ENCODE data around the gene TAF6L. TPM values are rescaled to one million over a fixed set of nuclear protein-coding genes. Genes with fewer than 3 reads are reported as not detected.

Gene TAF6L
- total and polyA plus RNA-seq, 2 of the 8 experiments (the other 6 are each of a cell fraction or from before 2014, with no cell fraction given), result 24.8 to 31.9 TPM

DNA sequence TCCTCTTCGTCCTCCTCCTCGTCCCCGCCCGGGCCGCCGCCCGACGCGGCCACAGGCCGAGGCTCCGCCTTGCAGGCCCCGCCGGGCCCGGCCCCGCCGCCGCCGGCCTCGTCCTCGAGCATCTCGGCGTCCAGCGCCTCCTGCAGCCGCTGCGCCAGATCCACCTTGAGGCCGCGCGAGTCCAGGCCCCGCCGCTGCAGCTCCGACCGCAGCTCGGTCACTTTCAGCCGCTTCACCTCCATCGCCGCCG, 44.4 kb upstream of the TAF6L start:
- peak overlapping the region; percentile 40 for H4K91ac ChIP-seq (replicated peaks; ENCODE audit: insufficient read length, low read length)
- H3K27me3 ChIP-seq (replicated peaks in 1 of 4; ENCODE audit: control insufficient read depth in 3 of 4, extremely low read depth in 1 of 4, insufficient read depth in 3 of 4, low read length in 3 of 4), result no peaks in the 10 kb centered on the region
- H3K9me3 ChIP-seq (ENCODE audit: insufficient read depth in 2 of 2, low read depth in 1 of 2, low read length in 1 of 2), result no peaks in the 10 kb centered on the region
- no peak overlapping the region for H3K23ac ChIP-seq (ENCODE audit: insufficient read length)
- H3K36me3 ChIP-seq (ENCODE audit: control insufficient read depth in 2 of 4, insufficient read depth in 4 of 4, low read length in 3 of 4), result peaks cover 14 to 32% (median 21%) of the 10 kb centered on the region in 4 experiments
- H3K4ac ChIP-seq (replicated peaks; ENCODE audit: insufficient read length, low read depth, low read length), result no peak overlapping the region
- TF ChIP-seq NRF1 (IDR thresholded peaks at IDR 0.05; ENCODE audit: low read depth, low read length) (no peak), E2F6 (IDR thresholded peaks at IDR 0.05) (no peak), CHD1 (IDR thresholded peaks at IDR 0.05; ENCODE audit: low read depth, low read length) (no peak), JUN (IDR thresholded peaks at IDR 0.05; ENCODE audit: low read depth, low read length) (no peak), MAX (IDR thresholded peaks at IDR 0.05) (no peak), KDM4A (IDR thresholded peaks at IDR 0.05; ENCODE audit: low read depth, low read length, severe bottlenecking) (peak; percentile 22), TEAD4 (IDR thresholded peaks at IDR 0.05; ENCODE audit: low read depth, low read length) (no peak), CHD2 (IDR thresholded peaks at IDR 0.05; ENCODE audit: low read length) (peak; percentile 6; the same call in 1 of the 2 replicates), YY1 (IDR thresholded peaks at IDR 0.05; ENCODE audit: low read depth, low read length) (no peak)
- H4K5ac ChIP-seq (ENCODE audit: insufficient read length, low read depth, low read length), result peak overlapping the region; percentile 97
- WGBS, 2 experiments (ENCODE audit: extremely low coverage in 1 of 2, insufficient coverage in 1 of 2, insufficient read length in 1 of 2, insufficient replicate concordance in 2 of 2, low coverage in 1 of 2, low lambda C conversion rate in 2 of 2, missing lambda C conversion rate in 1 of 2), result 0% methylated on average over 9 of the region's 37 CpGs; no CpG with 5 or more reads in 1 of the 2 experiments
- peak overlapping the region; percentile 91 for H2BK5ac ChIP-seq (ENCODE audit: low read depth, low read length)
- H2AFZ ChIP-seq (ENCODE audit: low read length), result no peak overlapping the region
- peaks cover 12 to 17% of the 10 kb centered on the region in 2 experiments for H4K20me1 ChIP-seq (replicated peaks in 1 of 2; ENCODE audit: control insufficient read depth in 1 of 2, insufficient read depth in 2 of 2, low read length in 2 of 2)
- ChIA-PET CTCF (ENCODE audit: partially characterized antibody) (interaction anchor here (1.7 to 2.1 kb wide), 2 partner anchors 27 to 42 kb away, joined by 5 to 9 read pairs; partner anchors contain the start of gene ZBTB3), POLR2A (ENCODE audit: partially characterized antibody) (interaction anchor here (0.6 to 10.9 kb wide), 36 partner anchors 8 to 159 kb away, joined by 3 to 192 read pairs (median 5); partner anchors contain the start of genes BSCL2, C11orf98, CSKMT and EEF1G)
- no peak overlapping the region for H2AK5ac ChIP-seq (ENCODE audit: low read depth, low read length)
- peak overlapping the region; percentile 85 to 93 for H3K4me2 ChIP-seq (ENCODE audit: insufficient read depth in 1 of 2, low read depth in 2 of 2, low read length in 2 of 2)
- H3K23me2 ChIP-seq (ENCODE audit: low read depth, low read length), result peaks cover 16% of the 10 kb centered on the region
- no peak overlapping the region for H2BK15ac ChIP-seq (ENCODE audit: low read length)
- no peak overlapping the region for H2BK12ac ChIP-seq (ENCODE audit: low read depth, low read length)
- peak overlapping the region; percentile 87 to 98 (median 96) for H3K4me3 ChIP-seq (ENCODE audit: extremely low read depth in 1 of 4, insufficient read depth in 2 of 4, low read depth in 3 of 4, low read length in 4 of 4)
- H2BK20ac ChIP-seq (ENCODE audit: low read length), result no peak overlapping the region
- no peak for DNase-seq (ENCODE audit: low read depth in 1 of 2, low spot score in 2 of 2)
- peak overlapping the region; percentile 92 for H3K27ac ChIP-seq (ENCODE audit: low read depth, low read length)
- peak overlapping the region; percentile 84 to 92 (median 90) for H3K9ac ChIP-seq (replicated peaks in 1 of 4; ENCODE audit: extremely low read depth in 1 of 4, low read depth in 3 of 4, low read length in 3 of 4)
- H3K79me2 ChIP-seq (ENCODE audit: control insufficient read depth in 1 of 2, insufficient read depth in 2 of 2, low read length in 2 of 2), result peaks cover 18 to 75% of the 10 kb centered on the region in 2 experiments
- peak overlapping the region; percentile 91 for H4K8ac ChIP-seq (ENCODE audit: extremely low read depth, insufficient read depth, low read length)
- H2BK120ac ChIP-seq (replicated peaks; ENCODE audit: low read depth, low read length), result no peak overlapping the region
- H3K56ac ChIP-seq (replicated peaks; ENCODE audit: insufficient read length, low read depth, low read length), result peak overlapping the region; percentile 27
- H3K79me1 ChIP-seq (ENCODE audit: low read depth, low read length), result 0 out of 2 replicates have a peak, but pooled peaks cover 2% of the 10 kb centered on the region
- FAIRE-seq, result no peak
- no peak overlapping the region; the same call in none of the 2 replicates for H3K18ac ChIP-seq (ENCODE audit: extremely low read depth, low read length)
- H3K4me1 ChIP-seq (replicated peaks in 1 of 4; ENCODE audit: control insufficient read depth in 3 of 4, insufficient read depth in 4 of 4, low read length in 3 of 4), result no peaks in the 10 kb centered on the region; a peak in 3 of 7 replicates
- H3K14ac ChIP-seq (ENCODE audit: insufficient read length), result no peak overlapping the region

All from H1 (cell line).